CD14-positive monocyte (primary cell): ENCODE data around the gene GRK6. TPM values are rescaled to one million over a fixed set of nuclear protein-coding genes. Genes with fewer than 3 reads are reported as not detected.

Experiments
- DNase-seq, 3 donors: peaks; one replicate each; pipeline ENCODE4 v3.0.0-alpha.2; 2011 to 2022
- H2AFZ ChIP-seq: 2 replicates; pipeline ENCODE4 v1.6.0; 2012; ENCODE audit warnings: mild to moderate bottlenecking, low read depth, low read length, inconsistent platforms; ENCODE audit not compliant: insufficient read depth, poor library complexity, severe bottlenecking
- H3K27ac ChIP-seq, 2 donors: 1 replicate in 1 of 2; 2 replicates in 1 of 2; pipeline ENCODE4 v1.5.1; 2012 to 2013; ENCODE audit warnings: low read length in 2 of 2, control low read depth in 1 of 2, inconsistent platforms in 1 of 2, low read depth in 1 of 2, mild to moderate bottlenecking in 1 of 2
- H3K27me3 ChIP-seq, 2 donors: one replicate each; pipeline versions ENCODE4 v1.6.0 to v1.6.1; 2011 to 2013; ENCODE audit warnings: low read length in 2 of 2; ENCODE audit not compliant: control insufficient read depth in 2 of 2, insufficient read depth in 2 of 2
- H3K36me3 ChIP-seq, 2 donors: replicated peaks in 1 of 2; 1 replicate in 1 of 2; 2 replicates in 1 of 2; pipeline versions ENCODE4 v1.5.1 to v1.6.1; 2012 to 2013; ENCODE audit warnings: low read length in 2 of 2, control low read depth in 1 of 2, inconsistent platforms in 1 of 2, mild to moderate bottlenecking in 1 of 2; ENCODE audit not compliant: insufficient read depth in 2 of 2, control insufficient read depth in 1 of 2
- H3K4me1 ChIP-seq, 2 donors: 1 replicate in 1 of 2; 2 replicates in 1 of 2; pipeline versions ENCODE4 v1.5.1 to v1.6.1; 2012 to 2013; ENCODE audit warnings: low read length in 2 of 2, control low read depth in 1 of 2, inconsistent platforms in 1 of 2, mild to moderate bottlenecking in 1 of 2, moderate library complexity in 1 of 2; ENCODE audit not compliant: insufficient read depth in 2 of 2, control insufficient read depth in 1 of 2
- H3K4me2 ChIP-seq: replicated peaks from 2 replicates; pipeline ENCODE3; 2012; ENCODE audit warnings: low read length, moderate library complexity, mild to moderate bottlenecking; ENCODE audit not compliant: poor library complexity, severe bottlenecking; ENCODE audit errors: extremely low read depth
- H3K4me3 ChIP-seq, 3 experiments: fragments of 200-600 bp in 1 of 3; sonication (generic) in 1 of 3; replicated peaks in 1 of 3; 1 replicate in 2 of 3; 2 replicates in 1 of 3; pipeline ENCODE4 v1.5.1; 2011 to 2013; ENCODE audit warnings: low read length in 3 of 3, mild to moderate bottlenecking in 3 of 3, control low read depth in 2 of 3, low read depth in 2 of 3, inconsistent platforms in 1 of 3, moderate library complexity in 1 of 3
- H3K79me2 ChIP-seq: 2 replicates; pipeline ENCODE4 v1.6.0; 2012; ENCODE audit warnings: mild to moderate bottlenecking, control low read depth, inconsistent platforms, low read length, moderate library complexity; ENCODE audit not compliant: insufficient read depth
- H3K9ac ChIP-seq: 2 replicates; pipeline ENCODE4 v1.6.0; 2017; ENCODE audit warnings: low read length, mild to moderate bottlenecking; ENCODE audit not compliant: insufficient read depth, poor library complexity, severe bottlenecking
- H3K9me3 ChIP-seq, 2 donors: replicated peaks in 1 of 2; 1 replicate in 1 of 2; 2 replicates in 1 of 2; pipeline versions ENCODE4 v1.5.1 to v1.6.1; 2012 to 2013; ENCODE audit warnings: low read length in 2 of 2, control low read depth in 1 of 2; ENCODE audit not compliant: control insufficient read depth in 1 of 2, insufficient read depth in 1 of 2
- H4K20me1 ChIP-seq: 2 replicates; pipeline ENCODE4 v1.6.0; 2012; ENCODE audit warnings: mild to moderate bottlenecking, low read length, control low read depth, moderate library complexity; ENCODE audit not compliant: insufficient read depth
- H3K27ac Mint-ChIP-seq, 7 donors: one replicate each; pipeline ENCODE4 v1.8.0; 2020; ENCODE audit warnings: mild to moderate bottlenecking in 7 of 7, mixed read lengths in 7 of 7, moderate library complexity in 6 of 7, inconsistent platforms in 2 of 7
- H3K27me3 Mint-ChIP-seq, 3 donors: one replicate each; pipeline ENCODE4 v1.8.0; 2021 to 2022; ENCODE audit warnings: low read depth in 3 of 3, mild to moderate bottlenecking in 3 of 3, mixed read lengths in 3 of 3, moderate library complexity in 3 of 3, inconsistent platforms in 1 of 3
- H3K36me3 Mint-ChIP-seq, 2 donors: one replicate each; pipeline ENCODE4 v1.8.0; 2020; ENCODE audit warnings: mixed read lengths in 2 of 2, inconsistent platforms in 1 of 2, mild to moderate bottlenecking in 1 of 2
- H3K4me1 Mint-ChIP-seq: one replicate; pipeline ENCODE4 v1.8.0; 2020; ENCODE audit warnings: mild to moderate bottlenecking, mixed read lengths
- H3K4me3 Mint-ChIP-seq, 2 donors: one replicate each; pipeline ENCODE4 v1.8.0; 2020; ENCODE audit warnings: mild to moderate bottlenecking in 2 of 2, mixed read lengths in 2 of 2, moderate library complexity in 1 of 2
- H3K9me3 Mint-ChIP-seq, 7 donors: one replicate each; pipeline ENCODE4 v1.8.0; 2020 to 2022; ENCODE audit warnings: mixed read lengths in 7 of 7, mild to moderate bottlenecking in 6 of 7, moderate library complexity in 6 of 7, inconsistent platforms in 2 of 7
- CTCF ChIP-seq: fragments of 200-600 bp; IDR thresholded peaks from one replicate; pipeline ENCODE4 v1.8.0; 2022; ENCODE audit warnings: antibody characterized with exemption, mild to moderate bottlenecking
- WGBS: methylation state at CpG from one replicate; pipeline ENCODE4 v1.1.5; 2013; ENCODE audit warnings: missing lambda C conversion rate; ENCODE audit not compliant: insufficient coverage; 5-methylcytosine and 5-hydroxymethylcytosine counted together
- intact Hi-C, 2 donors: fragments of 100-400 bp; cut with micrococcal nuclease; formaldehyde crosslinking; loops; one replicate each; pipeline versions ENCODE4 v1.15.0 to v1.15.1; 2023
- polyA plus RNA-seq, 3 donors: library from polyadenylated mRNA; depleted of rRNA in 1 of 3; unstranded in 2 of 3; stranded (reverse) in 1 of 3; fragments of 300-500 nt in 2 of 3; fragments of >200 nt in 1 of 3; fragmentation: Illumina TruSeq in 2 of 3; gene quantifications; 1 replicate in 2 of 3; 2 replicates in 1 of 3; pipeline ENCODE4 v1.2.3, GENCODE V29; 2012 to 2021

GRK6 gene
- polyA plus RNA-seq, 3 donors, result 41.6 to 101 (median 63.4) TPM

GRCh38 chr5:177462021-177462670, 35.7 kb downstream of the GRK6 start:
- H3K36me3 Mint-ChIP-seq, result peaks cover 2 to 6% of the 10 kb centered on the region in 2 donors
- peaks cover 27 to 29% of the 10 kb centered on the region in 2 donors for H3K4me1 ChIP-seq
- peak overlapping the region; percentile 59 for H3K4me2 ChIP-seq
- peaks cover 7 to 20% (median 12%) of the 10 kb centered on the region in 3 donors for H3K27me3 Mint-ChIP-seq
- H3K9me3 ChIP-seq, result no peaks in the 10 kb centered on the region
- peak overlapping the region; percentile 22 for H2AFZ ChIP-seq
- 29% methylated on average over 21 of the region's 27 CpGs for WGBS
- DNase-seq, result peak; percentile 77 to 90 (median 87)
- H3K4me1 Mint-ChIP-seq, result peaks cover 31% of the 10 kb centered on the region
- H3K9me3 Mint-ChIP-seq, result peaks cover 0 to 6% (median 2%) of the 10 kb centered on the region in 7 donors
- H3K4me3 Mint-ChIP-seq, result peak overlapping the region; percentile 65 to 86
- H3K27ac ChIP-seq, result no peak overlapping the region
- peak overlapping the region in 1 of 3 experiments; percentile 45 for H3K4me3 ChIP-seq
- H3K27me3 ChIP-seq, result no peaks in the 10 kb centered on the region
- intact Hi-C loops, result no loop called here
- peak overlapping the region; percentile 12 for H3K9ac ChIP-seq
- no peaks in the 10 kb centered on the region for H3K36me3 ChIP-seq
- peak overlapping the region; percentile 76 to 94 (median 87) for H3K27ac Mint-ChIP-seq
- TF ChIP-seq CTCF, result no peak
- peaks cover 2% of the 10 kb centered on the region for H4K20me1 ChIP-seq
- no peaks in the 10 kb centered on the region for H3K79me2 ChIP-seq

- H3K4me1 ChIP-seq, result peaks cover 23 to 26% of the 10 kb centered on the region in 2 donors
- DNase-seq, result no peak
- H3K9me3 ChIP-seq, result no peaks in the 10 kb centered on the region
- WGBS, result 100% methylated on average over 5 of the region's 11 CpGs
- Mint-ChIP-seq H3K9me3 (peaks cover 0 to 4% (median 2%) of the 10 kb centered on the region in 7 donors), H3K27me3 (peaks cover 24 to 38% (median 25%) of the 10 kb centered on the region in 3 donors), H3K4me3 (no peak overlapping the region), H3K27ac (no peak overlapping the region), H3K36me3 (peaks cover 2 to 6% of the 10 kb centered on the region in 2 donors), H3K4me1 (peaks cover 28% of the 10 kb centered on the region)
- no peak overlapping the region for H3K4me3 ChIP-seq
- peaks cover 0 to 6% of the 10 kb centered on the region in 2 donors for H3K27me3 ChIP-seq
- no peak overlapping the region for H3K27ac ChIP-seq
- H4K20me1 ChIP-seq, result no peaks in the 10 kb centered on the region
- no peak overlapping the region for H3K9ac ChIP-seq
- intact Hi-C loops, result no loop called here
- no peak overlapping the region for H3K4me2 ChIP-seq
- H3K79me2 ChIP-seq, result no peaks in the 10 kb centered on the region
- H2AFZ ChIP-seq, result no peak overlapping the region
- no peak for TF ChIP-seq CTCF
- H3K36me3 ChIP-seq, result no peaks in the 10 kb centered on the region
These were observed 38.6 kb downstream of the GRK6 start for GRCh38 chr5:177465044-177465443.
